MG63 (cell line): ENCODE measurements around the gene GALNT17. TPM values are rescaled to one million over a fixed set of nuclear protein-coding genes. Genes with fewer than 3 reads are reported as not detected.
"Not testable (repeated sequence)": the region's sequence is repeated elsewhere in the genome, so short reads cannot be mapped to it uniquely, and the experiment has no call there.

Experiments
- DNase-seq: peaks from one replicate; pipeline ENCODE4 v3.0.0-alpha.2; 2020
- H3K27me3 ChIP-seq: fragments of 250-450 bp; sonication (Bioruptor Pico); 2 replicates; pipeline ENCODE4 v1.5.1; 2020; ENCODE audit warnings: mild to moderate bottlenecking, moderate library complexity
- H3K36me3 ChIP-seq: fragments of 250-450 bp; sonication (Bioruptor Pico); 2 replicates; pipeline ENCODE4 v1.5.1; 2020; ENCODE audit warnings: mild to moderate bottlenecking, moderate library complexity
- H3K4me3 ChIP-seq: fragments of 250-450 bp; sonication (Bioruptor Pico); 2 replicates; pipeline ENCODE4 v1.5.1; 2020; ENCODE audit warnings: mild to moderate bottlenecking, moderate library complexity
- H3K9me3 ChIP-seq: fragments of 250-450 bp; sonication (Bioruptor Pico); 2 replicates; pipeline ENCODE4 v1.5.1; 2020; ENCODE audit warnings: mild to moderate bottlenecking, moderate library complexity
- total RNA-seq: library from RNA; depleted of rRNA; stranded (reverse); fragments of >200 nt; shearing (Covaris generic); gene quantifications from 2 replicates; pipeline ENCODE4 v1.2.3, GENCODE V29; 2014; ENCODE audit warnings: low replicate concordance

The GALNT17 gene
- total RNA-seq, 1 experiment from 2014 or later = 0.03 TPM

DNA sequence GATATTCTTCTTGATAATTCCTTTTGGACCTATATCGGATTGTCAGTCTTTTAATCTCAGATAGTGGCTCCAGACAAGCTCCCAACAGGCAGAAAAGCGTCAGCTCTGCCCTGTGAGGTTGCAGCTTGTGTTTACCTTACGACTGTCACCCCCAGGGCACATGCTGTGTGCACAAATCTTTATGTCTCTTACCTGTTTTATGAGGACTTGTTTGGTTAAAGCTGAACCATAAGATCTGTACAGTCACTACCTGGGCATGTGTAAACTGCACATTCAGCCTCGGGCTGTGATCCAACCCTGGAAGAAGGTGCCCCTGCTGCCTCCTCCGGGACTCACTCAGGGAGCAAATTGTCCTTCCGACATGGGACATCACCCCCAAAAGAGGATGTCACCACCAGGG is 119.8 kb downstream of the GALNT17 start:
- H3K9me3 ChIP-seq = no peaks in the 10 kb centered on the region
- no peaks in the 10 kb centered on the region for H3K27me3 ChIP-seq
- no peak for DNase-seq
- H3K36me3 ChIP-seq = no peaks in the 10 kb centered on the region
- H3K4me3 ChIP-seq = no peak overlapping the region

DNA sequence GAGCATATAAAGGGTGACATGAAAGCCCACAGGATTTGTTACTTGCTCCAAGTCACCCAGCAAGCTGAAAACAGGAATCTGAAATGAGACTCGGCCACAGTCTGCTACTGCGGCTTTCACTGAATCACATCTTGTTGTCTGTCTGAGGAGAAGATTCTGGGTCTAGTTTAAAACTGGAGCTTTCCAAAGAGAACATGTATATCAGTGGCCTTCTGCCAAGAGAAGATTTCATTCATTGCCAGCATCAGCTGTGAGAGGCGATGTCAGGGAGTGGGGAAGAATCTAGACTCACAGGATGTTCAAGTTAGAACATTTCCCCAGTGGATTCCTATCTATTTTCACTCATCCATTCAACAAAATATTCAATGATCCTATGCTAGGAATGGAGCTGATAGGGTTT is 122.8 kb downstream of the GALNT17 start:
- H3K27me3 ChIP-seq = no peaks in the 10 kb centered on the region
- no peak for DNase-seq
- no peaks in the 10 kb centered on the region for H3K36me3 ChIP-seq
- H3K9me3 ChIP-seq = no peaks in the 10 kb centered on the region
- no peak overlapping the region for H3K4me3 ChIP-seq

DNA sequence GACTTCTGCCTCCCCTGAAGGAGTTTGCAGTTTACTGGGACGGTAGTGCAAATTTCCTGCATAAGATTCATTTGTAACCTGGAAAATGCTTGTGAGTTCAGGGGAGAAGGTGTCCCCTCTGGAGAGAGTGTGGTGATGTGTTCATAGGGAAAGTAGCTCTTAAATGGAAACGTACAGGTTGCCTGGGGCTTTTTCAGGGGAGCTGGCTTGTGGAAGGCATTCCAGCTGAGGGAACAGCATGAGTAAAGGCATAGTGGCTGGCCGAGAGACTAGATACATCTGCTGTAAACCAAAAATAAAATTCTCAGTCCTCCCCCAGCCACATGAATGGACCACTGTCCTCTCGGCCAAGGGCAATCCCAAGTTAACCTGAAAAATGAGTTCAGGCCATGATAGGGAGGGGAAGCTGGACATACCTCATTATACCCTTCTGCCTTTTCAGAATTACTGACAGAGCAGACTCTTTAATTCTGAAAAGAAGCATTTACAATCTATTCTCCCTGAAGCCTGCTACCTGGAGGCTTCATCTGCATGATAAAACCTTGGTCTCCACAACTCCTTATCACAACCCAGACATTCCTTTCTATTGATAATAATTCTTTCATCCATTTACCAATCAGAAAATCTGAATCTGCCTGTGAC is 123.7 kb downstream of the GALNT17 start:
- no peak for DNase-seq
- Histone ChIP-seq H3K9me3 (no peaks in the 10 kb centered on the region), H3K4me3 (no peak overlapping the region), H3K27me3 (no peaks in the 10 kb centered on the region), H3K36me3 (no peaks in the 10 kb centered on the region)

DNA sequence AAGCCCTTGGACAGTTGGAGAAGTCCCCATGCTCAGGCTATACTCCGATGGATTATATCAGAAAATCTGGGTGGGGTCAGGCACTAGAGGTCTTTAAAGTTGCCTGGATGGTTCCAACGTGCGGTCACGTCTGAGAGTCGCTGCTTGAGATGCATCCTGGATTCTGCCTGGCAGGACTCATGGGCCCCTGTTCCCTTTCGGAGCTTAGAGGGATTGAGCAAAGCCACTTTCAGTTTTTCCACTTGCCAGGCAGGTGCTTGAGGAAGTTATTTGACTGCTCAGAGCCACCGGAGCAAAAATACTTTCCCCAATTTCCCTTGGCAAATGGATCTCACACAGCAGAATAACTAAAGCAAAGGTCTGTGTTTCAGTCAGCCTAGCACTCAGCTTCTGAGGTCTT is 129.1 kb downstream of the GALNT17 start:
- Histone ChIP-seq H3K4me3 (no peak overlapping the region), H3K9me3 (no peaks in the 10 kb centered on the region), H3K36me3 (no peaks in the 10 kb centered on the region), H3K27me3 (no peaks in the 10 kb centered on the region)
- no peak for DNase-seq

DNA sequence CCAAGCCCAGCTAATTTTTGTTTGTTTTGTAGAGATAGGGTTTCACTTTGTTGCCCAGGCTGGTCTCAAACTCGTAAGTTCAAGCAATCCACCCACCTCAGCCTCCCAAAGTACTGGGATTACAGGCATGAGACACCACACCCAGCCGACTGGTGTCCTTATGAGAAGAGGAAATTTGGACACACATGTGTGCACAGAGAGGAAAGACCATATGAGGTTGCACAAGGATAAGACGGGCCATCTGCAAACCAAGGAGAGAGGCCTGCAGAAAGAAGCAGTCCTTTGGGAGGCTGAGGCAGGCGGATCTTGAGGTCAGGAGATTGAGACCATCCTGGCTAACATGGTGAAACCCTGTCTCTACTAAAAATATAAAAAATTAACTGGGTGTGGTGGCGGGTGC is 130.9 kb downstream of the GALNT17 start:
- H3K4me3 ChIP-seq, DNase-seq, H3K9me3 ChIP-seq, H3K36me3 ChIP-seq, H3K27me3 ChIP-seq: not testable (repeated sequence)

DNA sequence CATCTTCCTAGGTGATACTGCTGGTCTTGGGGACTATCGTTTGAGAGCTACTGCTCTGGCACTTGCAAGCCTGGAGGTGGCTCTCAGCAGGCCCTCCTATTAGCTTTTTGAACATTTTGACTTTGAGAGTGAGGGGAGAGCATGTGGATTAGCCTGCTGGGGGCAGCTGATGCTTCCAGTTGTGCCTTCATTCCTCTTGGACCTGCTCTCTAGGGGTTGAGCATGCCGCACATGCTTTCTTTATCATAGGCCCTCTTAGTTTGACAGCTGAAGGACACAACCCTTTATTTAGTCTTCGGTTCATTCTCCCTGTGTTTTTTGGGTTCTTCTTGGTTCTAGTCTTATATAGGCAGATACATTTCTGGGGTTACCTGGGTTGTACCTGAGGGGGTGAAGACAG is 132.1 kb downstream of the GALNT17 start:
- Histone ChIP-seq H3K4me3 (no peak overlapping the region), H3K9me3 (no peaks in the 10 kb centered on the region), H3K27me3 (no peaks in the 10 kb centered on the region), H3K36me3 (no peaks in the 10 kb centered on the region)
- no peak for DNase-seq

DNA sequence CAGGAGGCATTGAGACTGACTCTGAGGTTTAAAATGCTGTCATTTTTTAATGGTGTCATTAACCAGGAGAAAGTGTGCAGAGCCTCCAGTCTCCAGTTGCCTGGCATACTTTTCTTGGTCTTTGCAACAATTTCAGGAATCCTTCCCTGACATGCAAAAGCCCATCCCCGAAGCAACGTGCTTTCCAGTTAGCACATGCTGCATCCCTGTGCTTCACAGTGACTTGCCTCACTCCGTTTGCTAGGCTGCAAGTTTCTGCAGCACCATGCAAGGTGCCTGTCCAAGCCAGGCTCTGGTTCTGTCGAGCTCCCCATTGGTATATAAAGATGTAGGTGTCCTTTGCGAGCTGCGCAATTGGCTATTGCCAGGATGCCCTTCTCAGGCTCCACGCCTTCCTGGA is 135.0 kb downstream of the GALNT17 start:
- DNase-seq = no peak
- H3K9me3 ChIP-seq = no peaks in the 10 kb centered on the region
- no peaks in the 10 kb centered on the region for H3K27me3 ChIP-seq
- no peaks in the 10 kb centered on the region for H3K36me3 ChIP-seq
- no peak overlapping the region for H3K4me3 ChIP-seq

DNA sequence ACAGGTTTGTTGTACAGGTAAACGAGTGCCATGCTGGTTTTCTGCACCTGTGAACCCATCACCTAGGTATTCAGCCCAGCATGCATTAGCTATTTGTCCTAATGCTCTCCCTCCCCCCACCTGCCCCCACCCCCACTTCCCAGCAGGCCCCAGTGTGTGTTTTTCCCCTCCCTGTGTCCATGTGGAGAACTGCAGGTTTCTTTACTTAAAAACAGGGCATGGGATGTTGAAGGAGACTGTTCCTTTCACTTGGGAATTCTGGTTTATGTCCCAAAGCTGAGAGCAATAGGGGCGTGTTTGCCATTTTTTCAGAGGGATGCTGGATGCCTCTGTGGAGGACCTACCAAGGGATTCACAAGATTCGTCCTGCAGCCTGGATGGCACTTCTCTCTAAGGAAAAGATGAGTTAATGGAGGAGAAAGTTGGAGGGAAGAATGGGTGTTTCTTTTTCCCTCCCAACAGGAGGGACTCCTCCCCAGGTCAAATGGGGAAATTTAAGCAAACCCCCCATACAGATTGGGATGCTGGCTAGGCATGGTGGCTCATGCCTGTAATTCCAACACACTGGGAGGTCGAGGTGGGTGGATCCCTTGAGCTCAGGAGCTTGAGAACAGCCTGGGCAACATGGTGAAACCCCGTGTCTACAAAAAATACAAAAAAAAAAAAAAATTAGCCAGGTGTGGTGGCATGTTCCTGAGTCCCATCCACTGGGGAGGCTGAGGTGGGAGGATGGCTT is 136.0 kb downstream of the GALNT17 start:
- Histone ChIP-seq H3K9me3 (no peaks in the 10 kb centered on the region), H3K4me3 (no peak overlapping the region), H3K27me3 (no peaks in the 10 kb centered on the region), H3K36me3 (no peaks in the 10 kb centered on the region)
- DNase-seq = no peak

DNA sequence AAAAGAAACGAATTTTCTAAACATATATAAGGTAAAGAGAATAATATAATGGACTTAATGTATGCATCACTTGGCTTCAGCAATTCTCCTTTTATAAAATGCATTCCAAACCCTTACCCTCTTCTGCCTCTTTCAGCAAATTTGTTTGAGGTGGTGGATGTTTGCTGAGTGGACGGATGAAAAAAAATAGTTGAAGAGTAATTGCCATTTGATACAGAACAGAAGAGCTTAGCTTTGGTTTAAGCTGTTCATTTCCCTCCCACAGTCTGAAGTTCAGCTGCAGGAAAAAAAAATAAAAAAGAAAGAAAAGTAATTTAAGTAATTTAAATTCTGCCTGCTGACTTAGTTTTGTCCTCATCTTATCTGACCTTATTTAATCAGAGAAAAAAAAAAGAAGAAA is 138.6 kb downstream of the GALNT17 start:
- H3K4me3 ChIP-seq = no peak overlapping the region
- no peaks in the 10 kb centered on the region for H3K9me3 ChIP-seq
- no peaks in the 10 kb centered on the region for H3K27me3 ChIP-seq
- H3K36me3 ChIP-seq = no peaks in the 10 kb centered on the region
- DNase-seq = no peak

DNA sequence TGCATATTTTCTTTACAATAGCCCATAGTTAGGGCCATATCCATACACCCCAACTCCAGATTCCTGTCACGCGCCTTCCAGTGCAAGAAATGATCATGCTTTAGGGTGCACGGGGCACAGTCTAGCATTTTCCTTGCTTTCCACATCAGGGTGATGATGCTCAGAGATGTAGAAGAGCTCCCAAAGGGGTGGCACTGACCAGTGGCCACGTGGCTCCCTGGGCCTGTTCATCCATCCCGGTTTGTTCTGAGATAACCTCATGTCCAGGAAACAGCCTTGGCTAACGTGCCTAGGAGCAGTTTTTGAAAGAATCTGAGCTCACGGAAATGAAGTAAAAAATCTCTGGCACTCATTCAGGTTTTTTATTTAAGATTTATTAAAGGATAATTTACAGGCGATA is 139.3 kb downstream of the GALNT17 start:
- no peaks in the 10 kb centered on the region for H3K9me3 ChIP-seq
- no peaks in the 10 kb centered on the region for H3K27me3 ChIP-seq
- DNase-seq = no peak
- H3K36me3 ChIP-seq = no peaks in the 10 kb centered on the region
- H3K4me3 ChIP-seq = no peak overlapping the region

DNA sequence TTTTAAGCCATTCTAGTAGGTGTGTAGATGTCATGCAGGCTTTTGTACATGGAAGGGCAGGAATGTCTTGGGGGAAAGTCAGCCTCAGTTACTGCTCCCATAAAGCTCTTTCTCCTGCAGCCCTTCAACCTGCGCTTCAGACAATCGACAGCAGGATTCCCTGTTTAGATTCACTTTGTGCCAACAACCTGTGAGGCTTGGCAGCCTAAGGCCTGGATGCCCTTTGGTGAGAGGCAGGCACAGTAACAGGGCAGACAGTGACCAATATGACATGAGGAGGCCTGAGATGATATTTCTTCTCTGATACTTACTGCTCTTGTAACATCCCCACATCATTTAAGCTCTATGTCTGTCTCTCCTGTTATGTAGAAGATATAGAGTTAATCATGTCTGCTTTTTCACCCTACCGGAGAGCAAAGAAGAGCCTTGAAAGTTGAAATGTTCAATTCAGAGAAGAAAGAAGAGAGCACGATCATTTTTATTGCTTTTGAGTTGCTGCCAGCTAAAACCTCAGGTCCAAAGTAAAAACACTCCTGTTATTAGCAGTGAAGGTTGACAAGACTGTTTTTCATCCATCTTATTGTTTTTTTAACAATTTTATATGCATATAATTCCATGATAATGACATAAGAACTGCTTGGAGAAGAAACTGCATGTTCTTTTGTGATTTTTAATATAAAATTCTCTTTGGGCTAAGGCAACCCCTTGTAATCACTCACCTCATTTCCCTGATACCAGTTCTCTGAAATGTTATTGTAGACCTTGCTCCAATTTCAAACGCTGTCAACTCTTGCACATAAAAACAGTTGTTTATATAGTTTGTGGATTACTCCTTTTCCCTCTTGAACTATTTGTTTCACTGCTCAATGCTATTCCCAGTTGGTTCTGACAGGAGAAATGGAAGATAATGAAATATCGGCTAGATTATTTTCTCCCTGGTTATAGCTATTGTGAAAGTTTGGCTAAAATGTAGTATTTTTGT is 140.9 kb downstream of the GALNT17 start:
- no peaks in the 10 kb centered on the region for H3K36me3 ChIP-seq
- H3K4me3 ChIP-seq = no peak overlapping the region
- no peaks in the 10 kb centered on the region for H3K9me3 ChIP-seq
- no peaks in the 10 kb centered on the region for H3K27me3 ChIP-seq
- DNase-seq = no peak

DNA sequence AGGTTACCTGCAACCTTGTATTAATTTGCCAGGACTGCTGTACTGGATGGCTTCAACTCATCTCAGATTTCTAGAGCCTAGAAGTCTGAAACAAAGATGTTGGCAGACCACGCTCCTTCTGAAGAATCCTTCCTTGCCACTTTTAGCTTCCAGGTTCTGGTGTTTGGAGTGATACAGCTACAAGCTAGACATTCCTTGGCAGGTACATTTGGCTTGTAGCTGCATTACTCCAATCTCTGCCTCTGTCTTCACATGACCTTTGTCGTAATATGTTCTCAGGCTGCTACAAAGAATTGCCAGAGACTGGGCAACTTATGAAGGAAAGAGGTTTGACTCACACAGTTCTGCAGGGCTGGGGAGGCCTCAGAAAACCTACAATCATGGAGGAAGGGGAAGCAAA is 146.3 kb downstream of the GALNT17 start:
- no peaks in the 10 kb centered on the region for H3K27me3 ChIP-seq
- DNase-seq = no peak
- H3K36me3 ChIP-seq = no peaks in the 10 kb centered on the region
- no peaks in the 10 kb centered on the region for H3K9me3 ChIP-seq
- no peak overlapping the region for H3K4me3 ChIP-seq

DNA sequence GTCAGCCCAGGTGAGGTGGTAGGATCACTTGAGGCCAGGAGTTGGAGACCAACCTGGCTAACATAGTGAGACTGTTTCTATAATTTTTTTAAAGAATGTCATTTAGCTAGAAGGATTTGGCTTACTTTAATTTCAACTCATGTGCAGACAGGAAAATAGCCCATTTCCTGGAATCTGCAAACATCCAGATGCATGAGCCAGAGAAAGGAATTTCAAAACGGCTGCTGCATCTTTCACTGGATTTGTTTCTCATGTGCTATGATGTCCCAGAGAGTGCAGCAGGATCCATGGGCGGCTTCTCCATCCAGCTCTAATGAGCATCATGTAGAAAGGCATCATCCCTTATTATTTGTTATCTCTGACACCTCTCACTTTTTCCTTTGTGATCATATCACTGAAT is 149.3 kb downstream of the GALNT17 start:
- no peak for DNase-seq
- no peaks in the 10 kb centered on the region for H3K36me3 ChIP-seq
- H3K4me3 ChIP-seq = no peak overlapping the region
- H3K9me3 ChIP-seq = no peaks in the 10 kb centered on the region
- no peaks in the 10 kb centered on the region for H3K27me3 ChIP-seq

DNA sequence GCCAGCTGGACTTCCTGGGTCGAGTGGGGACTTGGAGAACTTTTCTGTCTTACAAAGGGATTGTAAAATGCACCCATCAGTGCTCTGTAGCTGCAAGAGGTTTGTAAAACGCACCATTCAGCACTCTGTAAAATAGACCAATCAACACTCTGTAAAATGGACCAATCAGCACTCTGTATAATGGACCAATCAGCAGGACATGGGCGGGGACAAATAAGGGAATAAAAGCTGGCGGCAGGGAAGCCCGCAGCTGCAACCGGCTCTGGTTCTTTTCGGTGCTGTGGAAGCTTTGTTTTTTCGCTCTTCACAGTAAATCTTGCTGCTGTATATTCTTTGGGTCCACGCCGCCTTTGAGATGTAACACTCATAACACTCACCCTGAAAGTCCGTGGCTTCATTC is 151.9 kb downstream of the GALNT17 start:
- H3K27me3 ChIP-seq = no peaks in the 10 kb centered on the region
- no peaks in the 10 kb centered on the region for H3K36me3 ChIP-seq
- no peaks in the 10 kb centered on the region for H3K9me3 ChIP-seq
- no peak for DNase-seq
- no peak overlapping the region for H3K4me3 ChIP-seq

DNA sequence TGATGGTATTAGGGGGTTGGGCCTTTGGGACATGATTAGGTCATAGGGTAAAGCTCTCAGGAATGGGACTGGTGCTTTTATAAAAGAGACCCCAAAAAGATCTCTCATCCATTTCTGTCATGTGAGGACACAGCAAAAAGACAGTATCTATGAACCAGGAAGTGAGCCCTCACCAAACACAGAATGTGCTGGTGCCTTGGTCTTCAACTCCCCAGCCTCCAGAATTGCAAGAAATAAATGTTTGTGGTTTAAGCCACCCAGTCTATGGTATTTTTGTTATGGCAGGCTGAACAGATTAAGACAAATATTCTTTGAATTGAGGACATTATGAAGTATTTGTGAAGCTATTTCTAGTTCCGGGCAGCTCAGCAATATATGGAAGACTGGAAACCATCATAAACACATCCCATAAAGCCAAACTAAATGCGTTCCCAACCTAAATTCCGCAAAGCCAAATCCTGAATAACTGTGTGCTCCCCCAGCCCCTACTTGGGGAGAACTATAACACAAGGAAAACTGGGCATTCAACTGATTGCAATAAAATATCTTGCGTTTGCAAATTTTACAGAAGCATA is 153.7 kb downstream of the GALNT17 start:
- H3K36me3 ChIP-seq = no peaks in the 10 kb centered on the region

DNA sequence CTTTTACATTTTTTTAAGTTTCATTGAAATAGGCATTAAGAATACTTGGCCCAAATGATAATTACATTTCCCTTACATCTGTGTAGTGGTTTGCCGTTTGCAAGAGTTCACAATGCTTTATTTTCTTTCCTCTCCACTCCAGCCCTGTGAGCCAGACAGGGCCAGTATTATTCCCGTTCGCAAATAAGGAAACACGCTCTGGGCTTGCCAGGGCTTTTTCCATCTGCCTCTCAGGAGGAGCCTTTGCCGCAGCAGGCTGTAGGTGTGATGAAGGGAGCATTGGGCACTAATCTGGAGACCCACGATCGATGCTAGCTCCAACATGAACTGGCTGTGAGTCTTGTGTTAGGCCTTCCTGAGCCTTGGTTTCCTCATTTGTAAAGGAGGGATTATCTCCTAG is 154.4 kb downstream of the GALNT17 start:
- H3K9me3 ChIP-seq = no peaks in the 10 kb centered on the region
- H3K4me3 ChIP-seq = no peak overlapping the region

More for the DNA sequence above, 153.7 kb downstream of the GALNT17 start:
- no peak for DNase-seq
- Histone ChIP-seq H3K9me3 (no peaks in the 10 kb centered on the region), H3K4me3 (no peak overlapping the region), H3K27me3 (no peaks in the 10 kb centered on the region)

DNA sequence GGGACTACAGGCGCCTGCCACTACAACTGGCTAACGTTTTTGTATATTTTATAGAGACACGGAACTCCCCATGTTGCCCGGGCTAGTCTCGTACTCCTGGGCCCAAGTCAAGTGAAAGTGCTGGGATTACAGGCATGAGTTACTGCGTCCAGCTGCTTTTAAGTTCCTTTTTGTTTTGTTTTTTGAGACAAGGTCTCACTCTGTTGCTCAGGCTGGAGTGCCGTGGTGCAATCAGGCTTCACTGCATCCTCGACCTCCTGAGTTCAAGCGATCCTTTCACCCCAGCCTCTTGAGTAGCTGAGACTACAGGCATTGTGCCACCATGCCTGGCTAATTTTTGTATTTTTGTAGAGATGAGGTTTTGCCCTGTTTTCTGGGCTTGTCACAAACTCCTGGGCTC is 155.0 kb downstream of the GALNT17 start:
- Histone ChIP-seq H3K36me3 (no peaks in the 10 kb centered on the region), H3K27me3 (no peaks in the 10 kb centered on the region), H3K4me3 (no peak overlapping the region), H3K9me3 (no peaks in the 10 kb centered on the region)
- no peak for DNase-seq

More for the DNA sequence above, 154.4 kb downstream of the GALNT17 start:
- Histone ChIP-seq H3K27me3 (no peaks in the 10 kb centered on the region), H3K36me3 (no peaks in the 10 kb centered on the region)
- no peak for DNase-seq
